Measurements from ENCODE around the gene IFT43.

IFT43 gene

GRCh38 chr14:76023757-76024156, 38.2 kb downstream of the IFT43 start:
- no peaks in the 10 kb centered on the region for H3K4me1 ChIP-seq (ENCODE audit: control insufficient read depth, insufficient read depth, low read length)
- H3K9me3 ChIP-seq (ENCODE audit: control insufficient read depth, insufficient read depth, low read length) = no peaks in the 10 kb centered on the region
- H3K27me3 ChIP-seq (ENCODE audit: control insufficient read depth, insufficient read depth, low read length) = no peaks in the 10 kb centered on the region

DNA sequence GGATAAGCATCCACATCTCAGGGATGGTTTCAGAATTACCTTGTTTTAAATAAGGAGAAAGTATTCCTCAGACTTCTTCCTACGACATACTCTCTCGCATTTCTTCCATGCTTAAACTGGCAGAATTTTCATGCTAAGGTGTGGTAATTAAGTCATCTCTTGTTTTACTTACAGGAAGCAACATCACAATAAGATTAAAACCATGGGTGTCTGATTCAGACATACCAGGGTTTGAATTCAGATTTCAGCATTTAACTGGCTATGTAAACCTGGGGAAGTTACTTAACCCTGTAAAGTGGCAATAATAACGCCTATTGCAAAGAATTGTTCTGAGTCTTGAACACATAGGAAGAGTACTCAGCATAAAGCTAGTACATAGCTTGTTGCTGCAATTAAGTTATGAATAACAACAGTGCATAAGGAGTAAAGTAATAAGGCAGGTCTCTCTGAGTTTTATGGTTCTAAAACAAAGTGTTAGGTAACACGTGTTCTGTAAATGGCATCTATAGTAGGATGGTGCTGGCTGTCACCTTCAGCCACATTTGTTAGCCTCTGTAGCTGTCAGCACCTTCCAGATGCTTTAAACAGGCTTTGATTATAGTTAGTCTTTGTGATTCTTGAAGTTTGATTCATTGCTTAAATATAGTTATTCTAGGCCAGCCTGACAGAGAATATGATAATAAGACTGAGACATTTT, 38.8 kb downstream of the IFT43 start:
- H3K36me3 ChIP-seq (ENCODE audit: control insufficient read depth, insufficient read depth, low read length) = no peaks in the 10 kb centered on the region
- no peak overlapping the region for H3K9ac ChIP-seq (ENCODE audit: low read depth, low read length)

More at GRCh38 chr14:76023757-76024156, 38.2 kb downstream of the IFT43 start:
- H3K36me3 ChIP-seq (ENCODE audit: control insufficient read depth, insufficient read depth, low read length) = no peaks in the 10 kb centered on the region
- H3K9ac ChIP-seq (ENCODE audit: low read depth, low read length) = no peak overlapping the region
- no peak overlapping the region for H3K4me3 ChIP-seq (ENCODE audit: low read depth, low read length)

GRCh38 chr14:76034566-76034965, 49.0 kb downstream of the IFT43 start:
- Histone ChIP-seq H3K36me3 (ENCODE audit: control insufficient read depth, insufficient read depth, low read length) (no peaks in the 10 kb centered on the region), H3K9ac (ENCODE audit: low read depth, low read length) (no peak overlapping the region), H3K4me3 (ENCODE audit: low read depth, low read length) (no peak overlapping the region), H3K4me1 (ENCODE audit: control insufficient read depth, insufficient read depth, low read length) (no peaks in the 10 kb centered on the region), H3K27me3 (ENCODE audit: control insufficient read depth, insufficient read depth, low read length) (no peaks in the 10 kb centered on the region), H3K9me3 (ENCODE audit: control insufficient read depth, insufficient read depth, low read length) (no peaks in the 10 kb centered on the region)

More for the DNA sequence above, 38.8 kb downstream of the IFT43 start:
- no peaks in the 10 kb centered on the region for H3K27me3 ChIP-seq (ENCODE audit: control insufficient read depth, insufficient read depth, low read length)
- no peak overlapping the region for H3K4me3 ChIP-seq (ENCODE audit: low read depth, low read length)
- H3K4me1 ChIP-seq (ENCODE audit: control insufficient read depth, insufficient read depth, low read length) = no peaks in the 10 kb centered on the region
- H3K9me3 ChIP-seq (ENCODE audit: control insufficient read depth, insufficient read depth, low read length) = no peaks in the 10 kb centered on the region

DNA sequence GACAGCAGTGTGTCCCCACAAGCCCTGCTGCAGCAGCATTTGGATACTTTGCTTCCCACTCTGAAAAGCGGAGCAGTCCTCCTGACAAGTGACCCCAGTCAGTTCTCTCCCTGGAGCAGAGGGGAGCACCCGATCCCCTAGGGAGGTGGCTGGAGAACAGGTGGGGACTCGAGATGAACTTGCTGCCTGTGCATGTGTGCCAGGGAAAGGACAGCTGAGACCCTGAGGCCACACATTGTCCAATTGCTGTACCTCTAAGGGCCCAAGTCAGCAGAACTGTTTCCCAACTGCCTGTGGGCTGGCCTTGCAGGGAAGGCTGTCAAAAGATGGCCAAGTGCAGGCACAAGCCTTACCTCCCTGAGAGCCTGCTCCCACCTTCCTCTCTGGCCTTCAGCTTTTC, 55.1 kb downstream of the IFT43 start:
- no peaks in the 10 kb centered on the region for H3K36me3 ChIP-seq (ENCODE audit: control insufficient read depth, insufficient read depth, low read length)
- no peaks in the 10 kb centered on the region for H3K27me3 ChIP-seq (ENCODE audit: control insufficient read depth, insufficient read depth, low read length)
- H3K4me1 ChIP-seq (ENCODE audit: control insufficient read depth, insufficient read depth, low read length) = no peaks in the 10 kb centered on the region
- H3K9me3 ChIP-seq (ENCODE audit: control insufficient read depth, insufficient read depth, low read length) = no peaks in the 10 kb centered on the region
- H3K9ac ChIP-seq (ENCODE audit: low read depth, low read length) = no peak overlapping the region
- H3K4me3 ChIP-seq (ENCODE audit: low read depth, low read length) = no peak overlapping the region

- Histone ChIP-seq H3K27me3 (ENCODE audit: control insufficient read depth, insufficient read depth, low read length) (no peaks in the 10 kb centered on the region), H3K9me3 (ENCODE audit: control insufficient read depth, insufficient read depth, low read length) (no peaks in the 10 kb centered on the region), H3K4me3 (ENCODE audit: low read depth, low read length) (no peak overlapping the region), H3K9ac (ENCODE audit: low read depth, low read length) (no peak overlapping the region), H3K4me1 (ENCODE audit: control insufficient read depth, insufficient read depth, low read length) (no peaks in the 10 kb centered on the region), H3K36me3 (ENCODE audit: control insufficient read depth, insufficient read depth, low read length) (no peaks in the 10 kb centered on the region)
These were observed 60.2 kb downstream of the IFT43 start for GRCh38 chr14:76045773-76046172.

DNA sequence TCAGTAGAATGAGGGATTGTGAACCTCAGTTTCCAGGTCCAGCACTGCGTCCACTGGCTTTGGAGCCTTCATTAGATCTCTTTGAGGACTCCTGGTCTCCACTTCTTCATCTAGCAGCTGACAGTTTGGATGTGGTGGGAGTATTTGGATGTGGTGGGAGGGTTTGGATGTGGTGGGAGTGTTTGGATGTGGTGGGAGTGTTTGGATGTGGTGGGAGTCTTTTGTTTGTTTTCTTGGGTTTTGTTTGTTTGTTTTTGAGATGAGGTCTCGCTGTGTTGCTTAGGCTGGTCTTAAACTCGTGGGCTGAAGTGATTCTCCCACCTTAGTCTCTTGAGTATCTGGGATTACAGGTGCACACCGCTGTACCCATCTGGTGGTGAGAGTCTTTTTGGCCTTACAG, 64.7 kb downstream of the IFT43 start:
- H3K4me1 ChIP-seq (ENCODE audit: control insufficient read depth, insufficient read depth, low read length) = peaks cover 6% of the 10 kb centered on the region
- no peak overlapping the region for H3K9ac ChIP-seq (ENCODE audit: low read depth, low read length)
- no peaks in the 10 kb centered on the region for H3K9me3 ChIP-seq (ENCODE audit: control insufficient read depth, insufficient read depth, low read length)
- H3K36me3 ChIP-seq (ENCODE audit: control insufficient read depth, insufficient read depth, low read length) = no peaks in the 10 kb centered on the region
- H3K4me3 ChIP-seq (ENCODE audit: low read depth, low read length) = no peak overlapping the region
- H3K27me3 ChIP-seq (ENCODE audit: control insufficient read depth, insufficient read depth, low read length) = no peaks in the 10 kb centered on the region

GRCh38 chr14:76050797-76051392, 65.3 kb downstream of the IFT43 start:
- no peaks in the 10 kb centered on the region for H3K27me3 ChIP-seq (ENCODE audit: control insufficient read depth, insufficient read depth, low read length)
- H3K4me1 ChIP-seq (ENCODE audit: control insufficient read depth, insufficient read depth, low read length) = peaks cover 6% of the 10 kb centered on the region
- no peaks in the 10 kb centered on the region for H3K9me3 ChIP-seq (ENCODE audit: control insufficient read depth, insufficient read depth, low read length)
- no peaks in the 10 kb centered on the region for H3K36me3 ChIP-seq (ENCODE audit: control insufficient read depth, insufficient read depth, low read length)
- H3K4me3 ChIP-seq (ENCODE audit: low read depth, low read length) = no peak overlapping the region
- H3K9ac ChIP-seq (ENCODE audit: low read depth, low read length) = no peak overlapping the region

DNA sequence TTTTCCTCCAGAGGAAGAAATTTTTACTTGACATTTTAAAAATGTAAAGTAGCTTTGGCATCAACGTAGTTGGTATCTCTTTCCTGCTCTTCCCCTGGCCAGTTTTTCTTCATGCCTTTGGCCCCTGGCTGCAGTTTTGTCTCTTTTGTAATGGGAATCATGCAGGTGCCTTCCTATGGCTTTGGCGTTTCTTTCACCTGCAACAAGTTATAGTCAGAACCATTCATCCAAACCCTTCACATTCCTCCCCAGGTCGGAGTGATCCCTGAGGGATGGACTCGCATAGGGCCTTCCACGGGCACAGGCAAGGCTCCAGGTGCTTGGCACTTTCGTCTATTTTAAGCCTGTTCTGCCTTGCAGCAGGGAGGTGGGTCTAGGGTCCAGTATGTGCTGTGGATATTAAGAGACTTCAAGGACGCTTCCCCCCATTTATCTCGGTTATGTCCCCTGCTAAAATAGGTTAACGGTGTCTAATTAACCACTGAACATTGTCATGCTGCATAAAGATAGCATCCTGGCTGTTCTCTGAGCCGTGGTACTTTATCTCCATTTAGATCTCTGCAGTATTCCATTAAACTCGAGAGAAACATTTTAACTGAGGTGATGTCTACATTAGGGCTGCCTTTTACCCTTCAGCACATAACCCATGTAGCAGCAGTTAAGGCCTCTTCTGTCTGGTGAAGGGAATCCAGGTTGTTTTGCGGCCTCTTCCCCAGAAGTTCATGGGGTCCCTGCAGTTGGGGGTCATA, 66.3 kb downstream of the IFT43 start:
- Histone ChIP-seq H3K4me1 (ENCODE audit: control insufficient read depth, insufficient read depth, low read length) (peaks cover 6% of the 10 kb centered on the region), H3K36me3 (ENCODE audit: control insufficient read depth, insufficient read depth, low read length) (no peaks in the 10 kb centered on the region), H3K9ac (ENCODE audit: low read depth, low read length) (no peak overlapping the region), H3K27me3 (ENCODE audit: control insufficient read depth, insufficient read depth, low read length) (no peaks in the 10 kb centered on the region), H3K4me3 (ENCODE audit: low read depth, low read length) (no peak overlapping the region), H3K9me3 (ENCODE audit: control insufficient read depth, insufficient read depth, low read length) (no peaks in the 10 kb centered on the region)

DNA sequence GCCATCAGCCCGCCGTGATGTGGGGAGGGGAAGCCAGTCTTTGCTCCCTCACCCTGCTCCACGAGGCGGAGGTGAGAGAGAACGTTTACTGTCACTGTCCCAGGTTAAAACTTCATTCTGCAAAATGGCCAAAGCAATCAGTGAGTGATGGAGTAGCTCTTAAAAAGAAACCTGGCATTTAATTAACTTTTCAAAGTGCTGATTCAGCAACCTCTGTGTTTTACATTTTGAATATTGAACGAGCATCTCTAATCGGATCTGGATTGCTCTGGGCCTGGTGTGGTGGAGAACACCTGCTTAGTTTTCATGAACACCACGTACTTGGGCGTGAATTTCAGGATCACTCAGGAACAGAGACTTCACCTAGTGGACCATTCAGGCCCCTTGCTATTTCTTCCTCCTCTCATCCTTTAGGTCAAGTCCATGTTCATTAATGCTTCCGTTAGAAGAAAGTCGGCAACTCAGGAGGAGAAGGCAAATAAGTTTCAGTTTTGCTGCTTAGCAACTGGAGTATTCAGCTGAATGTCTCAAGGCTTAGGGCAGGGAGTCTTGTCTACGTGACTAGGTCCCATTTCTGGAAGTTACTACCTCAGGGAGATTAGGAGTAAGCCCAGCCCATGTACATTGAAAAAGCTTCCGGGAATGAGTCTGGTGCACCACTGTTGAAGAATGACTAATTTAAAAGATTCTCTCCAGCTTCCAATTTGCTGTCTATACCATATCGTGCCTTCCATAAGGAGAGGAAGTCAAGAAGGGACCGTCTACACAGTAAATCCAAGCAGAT, 68.2 kb downstream of the IFT43 start:
- Histone ChIP-seq H3K4me3 (ENCODE audit: low read depth, low read length) (no peak overlapping the region), H3K27me3 (ENCODE audit: control insufficient read depth, insufficient read depth, low read length) (no peaks in the 10 kb centered on the region), H3K36me3 (ENCODE audit: control insufficient read depth, insufficient read depth, low read length) (no peaks in the 10 kb centered on the region), H3K9me3 (ENCODE audit: control insufficient read depth, insufficient read depth, low read length) (no peaks in the 10 kb centered on the region), H3K4me1 (ENCODE audit: control insufficient read depth, insufficient read depth, low read length) (peaks cover 6% of the 10 kb centered on the region), H3K9ac (ENCODE audit: low read depth, low read length) (no peak overlapping the region)

- Histone ChIP-seq H3K27me3 (ENCODE audit: control insufficient read depth, insufficient read depth, low read length) (no peaks in the 10 kb centered on the region), H3K9me3 (ENCODE audit: control insufficient read depth, insufficient read depth, low read length) (no peaks in the 10 kb centered on the region), H3K36me3 (ENCODE audit: control insufficient read depth, insufficient read depth, low read length) (no peaks in the 10 kb centered on the region), H3K4me3 (ENCODE audit: low read depth, low read length) (no peak overlapping the region), H3K4me1 (ENCODE audit: control insufficient read depth, insufficient read depth, low read length) (peaks cover 6% of the 10 kb centered on the region), H3K9ac (ENCODE audit: low read depth, low read length) (no peak overlapping the region)
These were observed 69.8 kb downstream of the IFT43 start for GRCh38 chr14:76055330-76055729.

GRCh38 chr14:76056128-76056527, 70.6 kb downstream of the IFT43 start:
- Histone ChIP-seq H3K4me3 (ENCODE audit: low read depth, low read length) (no peak overlapping the region), H3K9me3 (ENCODE audit: control insufficient read depth, insufficient read depth, low read length) (no peaks in the 10 kb centered on the region), H3K9ac (ENCODE audit: low read depth, low read length) (no peak overlapping the region), H3K36me3 (ENCODE audit: control insufficient read depth, insufficient read depth, low read length) (no peaks in the 10 kb centered on the region), H3K27me3 (ENCODE audit: control insufficient read depth, insufficient read depth, low read length) (no peaks in the 10 kb centered on the region), H3K4me1 (ENCODE audit: control insufficient read depth, insufficient read depth, low read length) (peaks cover 6% of the 10 kb centered on the region)

Measured in iPS-15b (cell line).